Endothelial cell of umbilical vein (primary cell): Measurements from ENCODE around the gene TSSK6. TPM values are rescaled to one million over a fixed set of nuclear protein-coding genes. Genes with fewer than 3 reads are reported as not detected.

Experiments
- BruUV-seq: library from RNA; stranded (reverse); fragments of 400-500 nt; replicated peaks from 2 replicates; lab custom pipeline; 2021; lab: Mats Ljungman, UMichigan
- CTCF ChIA-PET: fragments of 300-600, 350-600 bp; sonication (Branson Sonifier 250); formaldehyde crosslinking; loops from one replicate; lab custom pipeline; 2021; ENCODE audit warnings: antibody characterized with exemption, inconsistent platforms; lab: Charles Lee
- POLR2A ChIA-PET: fragments of 300-600, 350-600 bp; sonication (Branson Sonifier 250); formaldehyde crosslinking; loops from one replicate; lab custom pipeline; 2021; ENCODE audit warnings: antibody characterized with exemption, inconsistent platforms; lab: Charles Lee
- DNase-seq: peaks from one replicate; pipeline ENCODE4 v3.0.0-alpha.2; 2011; ENCODE audit warnings: low read depth, low spot score
- FAIRE-seq: peaks from 2 replicates; lab custom pipeline; 2011; peaks lifted over from hg19 to GRCh38; lab: Jason Lieb, UNC
- H2AFZ ChIP-seq: 2 replicates; pipeline ENCODE4 v1.6.0; 2012; ENCODE audit warnings: low read depth, low read length, control low read depth, inconsistent platforms
- H3K27ac ChIP-seq: 2 replicates; pipeline ENCODE4 v1.5.1; 2011; ENCODE audit warnings: low read depth, mild to moderate bottlenecking, control low read depth, low read length, moderate library complexity; ENCODE audit not compliant: insufficient read depth
- H3K27me3 ChIP-seq, 2 experiments: 2 replicates each; pipeline versions ENCODE4 v1.6.0 to v1.6.1; 2011; ENCODE audit warnings: low read length in 2 of 2, mixed read lengths in 1 of 2; ENCODE audit not compliant: control insufficient read depth in 2 of 2, insufficient read depth in 2 of 2
- H3K36me3 ChIP-seq, 2 experiments: 2 replicates in 1 of 2; 3 replicates in 1 of 2; pipeline ENCODE4 v1.5.1; 2011; ENCODE audit warnings: low read length in 2 of 2, mild to moderate bottlenecking in 1 of 2, moderate library complexity in 1 of 2; ENCODE audit not compliant: control insufficient read depth in 2 of 2, insufficient read depth in 2 of 2; ENCODE audit errors: extremely low read depth in 1 of 2
- H3K4me1 ChIP-seq: 3 replicates; pipeline ENCODE4 v1.5.1; 2011; ENCODE audit warnings: mild to moderate bottlenecking, low read length; ENCODE audit not compliant: control insufficient read depth, insufficient read depth; ENCODE audit errors: extremely low read depth
- H3K4me2 ChIP-seq: 2 replicates; pipeline ENCODE4 v1.6.1; 2011; ENCODE audit warnings: low read length, control low read depth, mixed read lengths; ENCODE audit not compliant: insufficient read depth
- H3K4me3 ChIP-seq, 3 experiments: fragments of 200-600 bp in 1 of 3; sonication (generic), shearing (Covaris generic) in 1 of 3; replicated peaks in 1 of 3; 2 replicates each; pipeline ENCODE4 v1.5.1; 2011 to 2016; ENCODE audit warnings: control low read depth in 3 of 3, low read length in 3 of 3, mild to moderate bottlenecking in 2 of 3, inconsistent platforms in 1 of 3, low read depth in 1 of 3, moderate library complexity in 1 of 3; ENCODE audit not compliant: insufficient read depth in 1 of 3
- H3K79me2 ChIP-seq: 2 replicates; pipeline ENCODE4 v1.6.0; 2012; ENCODE audit warnings: low read length, inconsistent platforms; ENCODE audit not compliant: control insufficient read depth, insufficient read depth
- H3K9ac ChIP-seq: replicated peaks from 2 replicates; pipeline ENCODE3; 2011; ENCODE audit warnings: low read length, control low read depth; ENCODE audit not compliant: insufficient read depth; ENCODE audit errors: extremely low read depth
- H3K9me1 ChIP-seq: replicated peaks from 3 replicates; pipeline ENCODE4 v1.6.0; 2011; ENCODE audit warnings: mild to moderate bottlenecking, low read length; ENCODE audit not compliant: control insufficient read depth, insufficient read depth; ENCODE audit errors: extremely low read depth
- H3K9me3 ChIP-seq: replicated peaks from 2 replicates; pipeline ENCODE4 v1.5.1; 2012; ENCODE audit warnings: low read length, inconsistent platforms; ENCODE audit not compliant: control insufficient read depth, insufficient read depth
- H4K20me1 ChIP-seq: replicated peaks from 2 replicates; pipeline ENCODE3; 2011; ENCODE audit warnings: mild to moderate bottlenecking, low read length; ENCODE audit not compliant: control insufficient read depth, insufficient read depth; ENCODE audit errors: extremely low read depth
- EZH2 ChIP-seq: IDR thresholded peaks from 2 replicates; pipeline ENCODE4 v1.6.1; 2012; ENCODE audit warnings: borderline replicate concordance, low read depth, mild to moderate bottlenecking, moderate library complexity, low read length, inconsistent platforms; ENCODE audit not compliant: severe bottlenecking
- FOS ChIP-seq: IDR thresholded peaks from 2 replicates; pipeline ENCODE4 v1.6.1; 2011; ENCODE audit warnings: mild to moderate bottlenecking, low read length, moderate library complexity, borderline replicate concordance; ENCODE audit not compliant: insufficient read depth
- GATA2 ChIP-seq: IDR thresholded peaks from 2 replicates; pipeline ENCODE4 v1.7.0; 2011; ENCODE audit warnings: low read depth, mild to moderate bottlenecking, moderate library complexity, mixed read lengths, low read length; ENCODE audit not compliant: insufficient read length, insufficient read depth
- JUN ChIP-seq: IDR thresholded peaks from 2 replicates; pipeline ENCODE4 v1.6.1; 2011; ENCODE audit warnings: borderline replicate concordance, low read depth; ENCODE audit not compliant: insufficient read length, insufficient read depth
- MYC ChIP-seq: IDR thresholded peaks from one replicate; pipeline ENCODE4 v1.6.1; 2011; ENCODE audit warnings: mild to moderate bottlenecking, low read depth, low read length
- POLR2A ChIP-seq: IDR thresholded peaks from 2 replicates; pipeline ENCODE4 v1.6.1; 2012; ENCODE audit warnings: low read depth, mild to moderate bottlenecking, control low read depth, low read length
- POLR2AphosphoS5 ChIP-seq: IDR thresholded peaks from 2 replicates; pipeline ENCODE4 v1.6.1; 2012; ENCODE audit warnings: low read depth, mild to moderate bottlenecking, control low read depth, low read length, moderate library complexity; ENCODE audit not compliant: insufficient read depth
- dilution Hi-C: fragments of 300-500 bp; cut with MboI; formaldehyde crosslinking; loops from one replicate; pipeline ENCODE4 v1.15.0; 2019; ENCODE audit warnings: low sequenced_read_pairs; ENCODE audit not compliant: extremely low pct_ligation_motif_present
- intact Hi-C: fragments of 100-400 bp; cut with micrococcal nuclease; formaldehyde crosslinking; loops from one replicate; pipeline ENCODE4 v1.10.0; 2022
- polyA plus RNA-seq, 4 experiments: library from polyadenylated mRNA; depleted of rRNA in 3 of 4; stranded (reverse) in 3 of 4; unstranded in 1 of 4; fragments of >200 nt; gene quantifications; 2 replicates each; pipeline versions ENCODE4 v1.2.1 to v1.2.3, GENCODE V29; 2011 to 2012; ENCODE audit warnings: missing spikeins in 1 of 4
- total RNA-seq: library from RNA; stranded (reverse); gene quantifications from 2 replicates; pipeline ENCODE4 v1.2.3, GENCODE V29; 2021
- TF ChIP-seq, protein P1 (sequence below), 2 donors: IDR thresholded peaks; 1 replicate in 1 of 2; 2 replicates in 1 of 2; pipeline ENCODE4 v1.5.1; 2011; ENCODE audit warnings: low read length in 2 of 2, mild to moderate bottlenecking in 2 of 2, moderate library complexity in 2 of 2, control low read depth in 1 of 2, inconsistent platforms in 1 of 2, low read depth in 1 of 2; ENCODE audit not compliant: insufficient read depth in 1 of 2; ENCODE audit errors: extremely low read depth in 1 of 2
- TF ChIP-seq, protein P2 (sequence below): IDR thresholded peaks from 2 replicates; pipeline ENCODE4 v1.6.1; 2011; ENCODE audit not compliant: insufficient read depth, insufficient read length

Gene TSSK6
- total and polyA plus RNA-seq, 2 donors (not counting 3 experiments of a cell fraction or from before 2014, with no cell fraction given) = 0.76 to 0.82 TPM

DNA sequence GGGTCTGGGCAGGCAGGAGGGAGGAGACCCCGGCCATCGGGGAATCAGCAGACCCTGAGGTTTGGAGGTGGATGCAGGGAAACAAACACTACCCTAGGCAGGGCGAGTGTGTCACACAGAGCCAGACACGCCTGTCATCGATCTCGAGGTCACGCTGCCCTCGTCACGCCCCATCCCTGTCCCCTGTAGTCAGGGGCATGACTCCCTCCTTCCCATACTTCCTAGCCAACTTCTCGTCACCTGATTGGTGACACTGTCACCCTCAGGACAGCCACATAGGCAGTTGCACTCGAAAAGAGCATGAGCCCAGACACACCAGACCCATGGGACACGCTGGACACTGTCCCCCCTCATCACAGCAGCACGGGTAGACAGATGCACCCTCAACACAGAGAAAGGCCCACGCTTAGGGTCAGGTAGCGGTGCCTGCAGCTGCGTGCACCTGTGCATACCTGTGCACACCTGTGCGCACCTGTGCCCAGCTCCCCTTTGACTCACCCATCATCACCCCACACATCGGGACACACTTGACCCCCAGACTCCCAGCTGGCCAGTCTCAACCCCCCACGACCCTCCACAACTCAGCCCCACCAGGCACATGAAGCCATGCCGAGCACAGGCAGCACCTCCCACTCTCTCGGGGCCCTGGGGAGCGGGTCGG lies 34.6 kb upstream of the TSSK6 start:
- Histone ChIP-seq H3K27me3 (no peaks in the 10 kb centered on the region), H3K4me3 (no peak overlapping the region), H3K9ac (no peak overlapping the region), H3K9me3 (no peaks in the 10 kb centered on the region), H2AFZ (no peak overlapping the region), H3K4me2 (no peak overlapping the region), H3K79me2 (no peaks in the 10 kb centered on the region), H3K4me1 (no peaks in the 10 kb centered on the region), H3K9me1 (no peaks in the 10 kb centered on the region), H4K20me1 (no peaks in the 10 kb centered on the region), H3K36me3 (no peaks in the 10 kb centered on the region), H3K27ac (no peak overlapping the region)
- ChIA-PET CTCF (no interaction called here), POLR2A (no interaction called here)
- DNase-seq (no peak), FAIRE-seq (no peak)
- TF ChIP-seq JUN = no peak
- no peak for TF ChIP-seq MYC
- dilution Hi-C loops (no loop called here), intact Hi-C loops (loop anchor here (5.0 kb wide), 1 partner anchor 92 kb away; the partner anchor contains the start of gene GMIP)
- BruUV-seq = no TSS peak

DNA sequence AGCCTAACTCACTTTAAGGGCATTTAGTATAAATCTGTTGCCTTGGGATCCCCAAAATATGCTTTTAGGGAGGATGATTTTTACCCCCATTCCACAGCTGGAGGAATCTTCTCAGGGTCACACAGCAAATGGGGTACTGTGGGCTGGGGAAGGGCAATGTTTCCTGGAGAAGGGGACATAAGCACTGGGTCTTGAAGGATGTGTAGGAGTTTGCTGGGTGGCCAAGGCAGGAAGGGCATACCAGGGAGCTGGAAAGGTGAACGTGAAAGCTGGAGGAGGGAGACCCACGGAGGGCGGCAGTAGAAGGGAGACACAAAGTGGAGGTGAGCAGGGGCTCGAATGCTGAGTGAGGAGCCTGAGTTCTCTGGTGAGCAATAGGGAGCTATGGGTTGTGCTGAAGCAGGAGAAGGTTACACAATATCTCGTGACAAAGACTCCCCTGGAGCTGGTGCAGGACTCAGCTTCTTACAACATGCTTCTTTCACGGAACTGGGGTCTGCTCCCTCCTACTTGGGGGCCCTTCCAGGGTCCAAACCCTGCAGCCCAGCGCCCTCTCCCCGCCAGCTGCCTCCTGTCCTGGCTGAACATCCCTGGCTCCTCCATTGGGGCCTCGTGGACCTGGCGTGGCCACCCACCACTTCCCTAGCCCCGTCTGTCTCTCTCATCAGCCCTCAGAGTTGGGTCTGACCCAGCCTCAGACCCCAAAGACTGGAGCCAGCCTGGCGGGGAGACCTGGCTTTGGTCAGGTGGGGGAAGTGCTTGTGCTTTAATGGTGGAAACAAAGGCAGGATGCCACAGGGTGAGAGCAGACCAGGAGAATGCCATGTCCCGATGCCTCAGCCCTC lies 33.8 kb upstream of the TSSK6 start:
- POLR2A ChIA-PET = no interaction called here
- H3K9me1 ChIP-seq = no peaks in the 10 kb centered on the region
- TF ChIP-seq MYC (no peak), FOS (no peak), GATA2 (no peak), JUN (no peak), POLR2A (no peak), EZH2 (no peak), POLR2AphosphoS5 (no peak)
- TF ChIP-seq, protein P1, sequence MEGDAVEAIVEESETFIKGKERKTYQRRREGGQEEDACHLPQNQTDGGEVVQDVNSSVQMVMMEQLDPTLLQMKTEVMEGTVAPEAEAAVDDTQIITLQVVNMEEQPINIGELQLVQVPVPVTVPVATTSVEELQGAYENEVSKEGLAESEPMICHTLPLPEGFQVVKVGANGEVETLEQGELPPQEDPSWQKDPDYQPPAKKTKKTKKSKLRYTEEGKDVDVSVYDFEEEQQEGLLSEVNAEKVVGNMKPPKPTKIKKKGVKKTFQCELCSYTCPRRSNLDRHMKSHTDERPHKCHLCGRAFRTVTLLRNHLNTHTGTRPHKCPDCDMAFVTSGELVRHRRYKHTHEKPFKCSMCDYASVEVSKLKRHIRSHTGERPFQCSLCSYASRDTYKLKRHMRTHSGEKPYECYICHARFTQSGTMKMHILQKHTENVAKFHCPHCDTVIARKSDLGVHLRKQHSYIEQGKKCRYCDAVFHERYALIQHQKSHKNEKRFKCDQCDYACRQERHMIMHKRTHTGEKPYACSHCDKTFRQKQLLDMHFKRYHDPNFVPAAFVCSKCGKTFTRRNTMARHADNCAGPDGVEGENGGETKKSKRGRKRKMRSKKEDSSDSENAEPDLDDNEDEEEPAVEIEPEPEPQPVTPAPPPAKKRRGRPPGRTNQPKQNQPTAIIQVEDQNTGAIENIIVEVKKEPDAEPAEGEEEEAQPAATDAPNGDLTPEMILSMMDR (IDR thresholded peaks at IDR 0.05; ENCODE audit: extremely low read depth in 1 of 2, insufficient read depth in 1 of 2, low read depth in 1 of 2, low read length in 2 of 2) = no peak
- TF ChIP-seq, protein P2, sequence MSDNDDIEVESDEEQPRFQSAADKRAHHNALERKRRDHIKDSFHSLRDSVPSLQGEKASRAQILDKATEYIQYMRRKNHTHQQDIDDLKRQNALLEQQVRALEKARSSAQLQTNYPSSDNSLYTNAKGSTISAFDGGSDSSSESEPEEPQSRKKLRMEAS = no peak
- no peaks in the 10 kb centered on the region for H3K79me2 ChIP-seq
- no peaks in the 10 kb centered on the region for H3K9me3 ChIP-seq
- no peak for DNase-seq
- no peak overlapping the region for H3K4me3 ChIP-seq
- H3K4me1 ChIP-seq = no peaks in the 10 kb centered on the region
- no peak overlapping the region for H2AFZ ChIP-seq
- no peak overlapping the region for H3K27ac ChIP-seq
- H4K20me1 ChIP-seq = no peaks in the 10 kb centered on the region
- no TSS peak for BruUV-seq
- no peak for FAIRE-seq
- H3K4me2 ChIP-seq = no peak overlapping the region
- H3K9ac ChIP-seq = no peak overlapping the region
- no peaks in the 10 kb centered on the region for H3K27me3 ChIP-seq
- H3K36me3 ChIP-seq = no peaks in the 10 kb centered on the region
- dilution Hi-C loops (no loop called here), intact Hi-C loops (no loop called here)
- CTCF ChIA-PET = interaction anchor here (0.5 to 0.6 kb wide), 2 partner anchors 17 to 339 kb away, joined by 3 to 4 read pairs; no protein-coding TSS in a partner anchor
